ENCODE results near the gene RER1. TPM values are rescaled to one million over a fixed set of nuclear protein-coding genes. Genes with fewer than 3 reads are reported as not detected.

The RER1 gene
- total RNA-seq, 1 experiment from 2014 or later: 141 TPM

- ChIA-PET CTCF (no interaction called here), POLR2A (no interaction called here)
- no peak overlapping the region for H3K4me3 Mint-ChIP-seq (ENCODE audit: unreplicated experiment)
- Histone ChIP-seq H3K4me3 (ENCODE audit: low read depth, low read length) (no peak overlapping the region), H3K36me3 (ENCODE audit: control insufficient read depth, insufficient read depth, low read length) (no peaks in the 10 kb centered on the region), H3K9me3 (no peaks in the 10 kb centered on the region), H3K4me1 (no peaks in the 10 kb centered on the region), H3K27me3 (replicated peaks; ENCODE audit: control insufficient read depth, insufficient read depth, low read length) (no peaks in the 10 kb centered on the region)
- no peaks in the 10 kb centered on the region for H3K9me3 Mint-ChIP-seq (ENCODE audit: unreplicated experiment)
- DNase-seq: no peak
- peaks cover 2% of the 10 kb centered on the region for H3K27me3 Mint-ChIP-seq (ENCODE audit: insufficient read depth, unreplicated experiment)
- H3K27ac Mint-ChIP-seq (ENCODE audit: unreplicated experiment): no peak overlapping the region
- H3K4me1 Mint-ChIP-seq (ENCODE audit: low read depth, unreplicated experiment): no peaks in the 10 kb centered on the region
- no peaks in the 10 kb centered on the region for H3K36me3 Mint-ChIP-seq (ENCODE audit: insufficient read depth, unreplicated experiment)
- BruUV-seq (replicated peaks): no TSS peak
- no peak for TF ChIP-seq CTCF (IDR thresholded peaks at IDR 0.05; ENCODE audit: insufficient read depth in 1 of 2, low read depth in 1 of 2, low read length in 1 of 2, severe bottlenecking in 1 of 2, unreplicated experiment in 1 of 2)
- intact Hi-C loops (cut with micrococcal nuclease; ENCODE audit: unreplicated experiment): no loop called here
Observed at GRCh38 chr1:2352341-2352896, 39.2 kb upstream of the RER1 start.

GRCh38 chr1:2352897-2353550, 38.6 kb upstream of the RER1 start:
- H3K27me3 Mint-ChIP-seq (ENCODE audit: insufficient read depth, unreplicated experiment): peaks cover 2% of the 10 kb centered on the region
- H3K27me3 ChIP-seq (replicated peaks; ENCODE audit: control insufficient read depth, insufficient read depth, low read length): no peaks in the 10 kb centered on the region

More at GRCh38 chr1:2352897-2353550, 38.6 kb upstream of the RER1 start:
- intact Hi-C loops (cut with micrococcal nuclease; ENCODE audit: unreplicated experiment): no loop called here
- no TSS peak for BruUV-seq (replicated peaks)
- Mint-ChIP-seq H3K9me3 (ENCODE audit: unreplicated experiment) (no peaks in the 10 kb centered on the region), H3K27ac (ENCODE audit: unreplicated experiment) (no peak overlapping the region), H3K36me3 (ENCODE audit: insufficient read depth, unreplicated experiment) (no peaks in the 10 kb centered on the region), H3K4me3 (ENCODE audit: unreplicated experiment) (no peak overlapping the region), H3K4me1 (ENCODE audit: low read depth, unreplicated experiment) (no peaks in the 10 kb centered on the region)
- H3K4me3 ChIP-seq (ENCODE audit: low read depth, low read length): no peak overlapping the region
- CTCF ChIA-PET: no interaction called here
- no peak for DNase-seq
- H3K9me3 ChIP-seq: no peaks in the 10 kb centered on the region
- TF ChIP-seq CTCF (IDR thresholded peaks at IDR 0.05; ENCODE audit: insufficient read depth in 1 of 2, low read depth in 1 of 2, low read length in 1 of 2, severe bottlenecking in 1 of 2, unreplicated experiment in 1 of 2): no peak
- H3K36me3 ChIP-seq (ENCODE audit: control insufficient read depth, insufficient read depth, low read length): no peaks in the 10 kb centered on the region
- POLR2A ChIA-PET: no interaction called here
- no peaks in the 10 kb centered on the region for H3K4me1 ChIP-seq

Data from Caco-2 (cell line).